ENCODE data around the gene PSD4.

GRCh38 chr2:113157118-113157896 lies 16.5 kb upstream of the PSD4 start:
- TF ChIP-seq CTCF (IDR thresholded peaks at IDR 0.05; ENCODE audit: low read depth, low read length) (no peak), EZH2phosphoT487 (IDR thresholded peaks at IDR 0.05; ENCODE audit: low read depth) (no peak)
